HG02938 (cell line): ENCODE measurements around the gene BRI3.

Source experiments
- ATAC-seq: cut with Tn5 transposase; IDR thresholded peaks from one replicate; pipeline ENCODE4 v1.9.1; 2021; ENCODE audit warnings: mild to moderate bottlenecking, moderate library complexity; ENCODE audit not compliant: unreplicated experiment

BRI3 gene

GRCh38 chr7:98280791-98281756 is at the start of gene BRI3:
TSS of gene BRI3 (plus strand) at chr7:98281686. CDS start at chr7:98281796, 110 bp downstream.
- peak; percentile 64 for ATAC-seq

GRCh38 chr7:98232263-98232585 is 49.3 kb upstream of the BRI3 start:
- ATAC-seq, result no peak

GRCh38 chr7:98232799-98233198 is 48.7 kb upstream of the BRI3 start:
- no peak for ATAC-seq

- no peak for ATAC-seq
These were observed 48.0 kb upstream of the BRI3 start for GRCh38 chr7:98233219-98234070.

GRCh38 chr7:98234429-98235147 is 46.9 kb upstream of the BRI3 start:
- no peak for ATAC-seq

- no peak for ATAC-seq
These were observed 45.6 kb upstream of the BRI3 start for GRCh38 chr7:98235901-98236300.

- ATAC-seq, result no peak
These were observed 44.9 kb upstream of the BRI3 start for GRCh38 chr7:98236355-98237185.

- no peak for ATAC-seq
These were observed 43.4 kb upstream of the BRI3 start for GRCh38 chr7:98238076-98238475.

- no peak for ATAC-seq
These were observed 42.5 kb upstream of the BRI3 start for GRCh38 chr7:98238976-98239375.

- ATAC-seq, result no peak
These were observed 40.4 kb upstream of the BRI3 start for GRCh38 chr7:98240961-98241673.

- ATAC-seq, result no peak
These were observed 39.7 kb upstream of the BRI3 start for GRCh38 chr7:98241674-98242241.

- ATAC-seq, result no peak
These were observed 39.1 kb upstream of the BRI3 start for GRCh38 chr7:98242342-98242741.

GRCh38 chr7:98242934-98243333 is 38.6 kb upstream of the BRI3 start:
- ATAC-seq, result no peak

- ATAC-seq, result no peak
These were observed 36.6 kb upstream of the BRI3 start for GRCh38 chr7:98244871-98245270.

GRCh38 chr7:98248156-98248555 is 33.3 kb upstream of the BRI3 start:
- no peak for ATAC-seq

GRCh38 chr7:98249106-98249505 is 32.4 kb upstream of the BRI3 start:
- no peak for ATAC-seq

GRCh38 chr7:98250789-98251188 is 30.7 kb upstream of the BRI3 start:
- no peak for ATAC-seq

- peak; percentile 33 for ATAC-seq
These were observed 30.3 kb upstream of the BRI3 start for GRCh38 chr7:98251231-98251600.
